HEK293 (cell line): ENCODE results near the gene KIAA1671.

ENCODE experiments used
- CTCF ChIP-seq: fragments of 450-650 bp; formaldehyde crosslinking; IDR thresholded peaks from 2 replicates; pipeline ENCODE4 v1.5.1; 2016; ENCODE audit warnings: missing biosample characterization, missing genetic modification characterization
- ELK4 ChIP-seq: IDR thresholded peaks from 2 replicates; pipeline ENCODE4 v1.6.1; 2011; ENCODE audit warnings: mild to moderate bottlenecking, low read depth, low read length, borderline replicate concordance
- HOXA7 ChIP-seq: sonication (generic); formaldehyde crosslinking; IDR thresholded peaks from 2 replicates; pipeline ENCODE4 v1.8.1; 2022; ENCODE audit warnings: missing genetic modification reagents, borderline replicate concordance
- YY1 ChIP-seq: fragments of 450-650 bp; formaldehyde crosslinking; IDR thresholded peaks from 2 replicates; pipeline ENCODE4 v1.5.1; 2018; ENCODE audit warnings: missing biosample characterization, missing genetic modification characterization
- YY2 ChIP-seq: fragments of 450-650 bp; formaldehyde crosslinking; IDR thresholded peaks from 2 replicates; pipeline ENCODE4 v1.5.1; 2016; ENCODE audit warnings: missing biosample characterization, missing genetic modification characterization
- ZBTB17 ChIP-seq: fragments of 450-650 bp; formaldehyde crosslinking; IDR thresholded peaks from 2 replicates; pipeline ENCODE4 v1.5.1; 2016; ENCODE audit warnings: missing biosample characterization, missing genetic modification characterization
- ZBTB20 ChIP-seq: fragments of 450-650 bp; formaldehyde crosslinking; IDR thresholded peaks from 2 replicates; pipeline ENCODE4 v1.5.1; 2016; ENCODE audit warnings: missing biosample characterization, missing genetic modification characterization
- ZNF174 ChIP-seq: fragments of 450-650 bp; formaldehyde crosslinking; IDR thresholded peaks from 2 replicates; pipeline ENCODE4 v1.5.0; 2017; ENCODE audit warnings: missing biosample characterization, mild to moderate bottlenecking, missing genetic modification characterization
- ZNF175 ChIP-seq: fragments of 450-650 bp; formaldehyde crosslinking; IDR thresholded peaks from 2 replicates; pipeline ENCODE4 v1.5.1; 2016; ENCODE audit warnings: missing biosample characterization, missing genetic modification characterization
- ZNF19 ChIP-seq: fragments of 450-650 bp; formaldehyde crosslinking; IDR thresholded peaks from 2 replicates; pipeline ENCODE4; 2016; ENCODE audit warnings: missing biosample characterization, missing genetic modification characterization, low read depth
- ZNF488 ChIP-seq: fragments of 450-650 bp; formaldehyde crosslinking; IDR thresholded peaks from 2 replicates; pipeline ENCODE4 v1.5.1; 2016; ENCODE audit warnings: missing biosample characterization, missing genetic modification characterization
- ZNF501 ChIP-seq: fragments of 450-650 bp; formaldehyde crosslinking; IDR thresholded peaks from 2 replicates; pipeline ENCODE4 v1.5.1; 2016; ENCODE audit warnings: missing biosample characterization, missing genetic modification characterization
- ZNF549 ChIP-seq: fragments of 450-650 bp; IDR thresholded peaks from 2 replicates; pipeline ENCODE4 v1.5.1; 2018; ENCODE audit warnings: missing biosample characterization, missing genetic modification characterization, mild to moderate bottlenecking, inconsistent platforms, moderate library complexity
- ZSCAN16 ChIP-seq: fragments of 450-650 bp; formaldehyde crosslinking; IDR thresholded peaks from 2 replicates; pipeline ENCODE4 v1.5.1; 2016; ENCODE audit warnings: missing biosample characterization, missing genetic modification characterization

- no peak for TF ChIP-seq ELK4
- TF ChIP-seq CTCF (tag by site-specific recombination): no peak
- TF ChIP-seq ZNF501 (tag by site-specific recombination): no peak
- TF ChIP-seq ZNF175: no peak
- no peak for TF ChIP-seq ZNF488 (tag by site-specific recombination)
- no peak for TF ChIP-seq ZNF174 (tag by site-specific recombination)
- no peak for TF ChIP-seq YY2 (tag by site-specific recombination)
- TF ChIP-seq ZNF549: no peak
- no peak for TF ChIP-seq HOXA7 (CRISPR knock-in tag)
- no peak for TF ChIP-seq YY1 (tag by site-specific recombination)
- no peak for TF ChIP-seq ZBTB17 (tag by site-specific recombination)
- TF ChIP-seq ZNF19: no peak
- TF ChIP-seq ZBTB20: no peak
- TF ChIP-seq ZSCAN16 (tag by site-specific recombination): no peak
These were observed 36.6 kb downstream of the KIAA1671 start for GRCh38 chr22:24989135-24989534.
